ENCODE data around the gene ADCY7. TPM values are rescaled to one million over a fixed set of nuclear protein-coding genes. Genes with fewer than 3 reads are reported as not detected.

ADCY7 gene
- total and polyA plus RNA-seq, 2 of the 4 experiments (the other 2 are of a cell fraction) = 15.2 to 17.1 TPM

DNA sequence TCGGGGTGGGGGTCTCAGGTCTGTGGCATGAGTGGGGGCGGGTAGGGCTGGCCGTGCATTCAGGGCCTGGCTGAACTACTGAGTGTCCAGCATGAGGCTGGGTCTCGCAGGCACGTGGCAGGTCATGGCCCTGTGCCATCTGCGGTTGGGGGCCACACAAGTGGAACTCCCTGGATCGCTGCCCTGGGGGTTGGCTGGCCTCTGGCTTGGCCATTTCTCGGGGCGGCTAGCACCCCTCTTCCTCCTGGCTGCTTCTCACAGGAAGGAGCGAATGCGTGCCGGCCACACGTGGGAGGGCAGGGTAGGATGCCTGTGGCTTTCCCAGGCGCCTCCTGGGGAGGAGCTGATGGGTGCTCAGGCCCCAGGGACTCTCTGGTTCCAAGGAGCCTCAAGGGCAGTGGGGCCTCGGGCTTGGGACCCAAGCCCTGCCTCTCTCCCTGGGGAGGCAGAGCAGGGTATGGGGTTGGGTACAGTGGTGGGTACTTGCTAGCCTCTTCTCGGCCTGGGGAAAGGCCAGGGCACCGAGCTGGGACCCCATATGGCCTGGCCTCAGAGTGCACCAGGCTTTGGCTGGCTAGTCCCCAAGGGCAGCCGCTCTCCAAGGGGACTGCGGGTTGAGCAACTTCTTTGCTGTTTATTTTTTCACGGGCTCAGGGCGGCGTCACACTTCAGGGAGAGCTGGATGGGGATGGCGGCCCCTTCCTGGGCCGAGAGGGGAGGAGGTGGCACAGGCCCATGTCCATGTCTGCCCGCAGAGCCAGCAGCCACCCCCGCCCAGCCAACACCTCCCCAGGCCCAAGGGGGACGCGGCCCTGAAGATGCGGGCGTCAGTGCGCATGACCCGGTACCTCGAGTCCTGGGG, 37.5 kb downstream of the ADCY7 start (continued):
- TF ChIP-seq, protein P1, sequence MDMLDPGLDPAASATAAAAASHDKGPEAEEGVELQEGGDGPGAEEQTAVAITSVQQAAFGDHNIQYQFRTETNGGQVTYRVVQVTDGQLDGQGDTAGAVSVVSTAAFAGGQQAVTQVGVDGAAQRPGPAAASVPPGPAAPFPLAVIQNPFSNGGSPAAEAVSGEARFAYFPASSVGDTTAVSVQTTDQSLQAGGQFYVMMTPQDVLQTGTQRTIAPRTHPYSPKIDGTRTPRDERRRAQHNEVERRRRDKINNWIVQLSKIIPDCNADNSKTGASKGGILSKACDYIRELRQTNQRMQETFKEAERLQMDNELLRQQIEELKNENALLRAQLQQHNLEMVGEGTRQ (IDR thresholded peaks at IDR 0.05; ENCODE audit: low read depth, low read length) = peak; percentile 59

All from IMR-90 (cell line).